Kidney glomerular epithelial cell (primary cell): Measurements from ENCODE around the gene DYNC2H1.
"Not testable (repeated sequence)": the region's sequence is repeated elsewhere in the genome, so short reads cannot be mapped to it uniquely, and the experiment has no call there.

ENCODE experiments used
- DNase-seq: peaks from one replicate; lab custom pipeline; 2025; lab: John Stamatoyannopoulos, UW

DYNC2H1 gene

DNA sequence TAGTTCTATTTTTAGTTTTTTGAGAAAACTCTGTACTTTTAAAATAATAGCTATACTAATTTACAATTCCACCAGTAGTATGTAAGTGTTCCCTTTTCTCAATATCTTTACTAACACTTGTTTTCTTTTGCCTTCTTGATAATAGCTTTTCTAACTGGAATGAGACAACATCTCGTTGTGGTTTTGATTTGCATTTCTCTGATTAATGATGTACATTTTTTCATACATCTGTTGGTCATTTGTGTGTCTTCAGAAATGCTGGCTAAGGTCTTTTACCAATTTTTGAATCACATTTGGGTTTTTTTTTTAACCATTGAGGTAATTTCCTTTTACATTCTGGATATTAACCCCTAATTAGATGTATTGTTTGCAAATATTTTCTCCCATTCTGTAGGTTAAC lies 258.9 kb downstream of the DYNC2H1 start:
- DNase-seq, result no peak

DNA sequence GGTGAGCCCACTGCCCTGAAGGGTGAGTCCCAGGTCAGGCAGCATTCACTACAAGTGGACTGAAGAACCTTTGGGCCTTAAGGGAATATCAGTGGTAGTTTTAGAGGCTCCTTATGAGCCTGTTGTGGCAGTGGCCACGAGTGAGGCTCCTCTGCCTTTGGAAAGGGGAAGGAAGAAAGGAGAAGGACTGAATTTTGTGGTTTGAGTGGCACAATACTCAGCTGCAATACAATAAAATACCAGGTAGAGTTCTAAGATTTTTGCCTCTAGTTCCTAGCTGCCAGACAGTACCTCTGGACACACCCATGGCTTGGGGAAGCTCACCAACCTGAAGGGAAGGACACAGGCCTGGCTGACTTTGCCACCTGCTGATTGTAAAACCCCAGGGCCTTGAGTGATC lies 260.9 kb downstream of the DYNC2H1 start:
- no peak for DNase-seq

DNA sequence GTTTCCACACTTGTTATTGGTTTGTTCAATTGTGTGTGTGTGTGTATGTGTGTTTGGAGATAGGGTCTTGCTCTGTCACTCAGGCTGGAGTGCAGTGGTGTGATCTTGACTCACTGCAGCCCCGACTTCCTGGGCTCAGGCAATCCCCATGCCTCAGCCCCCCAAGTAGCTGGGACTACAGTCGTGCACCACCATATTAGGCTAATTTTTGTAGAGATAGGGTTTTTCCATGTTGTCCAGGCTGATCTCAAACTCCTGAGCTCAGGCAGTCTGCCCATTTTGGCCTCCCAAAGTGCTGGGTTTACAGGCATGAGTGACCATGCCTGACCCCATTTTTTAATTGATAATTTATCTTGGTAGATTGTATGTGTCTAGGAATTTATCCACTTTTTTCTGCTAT lies 263.7 kb downstream of the DYNC2H1 start:
- no peak for DNase-seq

DNA sequence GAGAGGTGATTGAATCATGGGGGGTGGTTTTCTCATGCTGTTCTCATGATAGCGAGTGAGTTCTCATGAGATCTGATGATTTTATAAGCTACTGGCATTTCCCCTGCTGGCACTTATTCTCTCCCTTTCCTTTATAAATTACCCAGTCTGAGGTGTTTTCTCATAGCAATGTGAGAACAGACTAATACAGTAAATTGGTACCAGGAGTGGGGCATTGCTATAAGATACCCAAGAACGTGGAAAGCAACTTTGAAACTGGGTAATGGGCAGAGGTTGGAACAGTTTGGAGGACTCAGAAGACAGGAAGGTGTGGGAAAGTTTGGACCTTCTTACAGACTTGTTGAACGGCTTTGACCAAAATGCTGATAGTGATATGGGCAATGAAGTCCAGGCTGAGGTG lies 265.0 kb downstream of the DYNC2H1 start:
- not testable (repeated sequence) for DNase-seq

DNA sequence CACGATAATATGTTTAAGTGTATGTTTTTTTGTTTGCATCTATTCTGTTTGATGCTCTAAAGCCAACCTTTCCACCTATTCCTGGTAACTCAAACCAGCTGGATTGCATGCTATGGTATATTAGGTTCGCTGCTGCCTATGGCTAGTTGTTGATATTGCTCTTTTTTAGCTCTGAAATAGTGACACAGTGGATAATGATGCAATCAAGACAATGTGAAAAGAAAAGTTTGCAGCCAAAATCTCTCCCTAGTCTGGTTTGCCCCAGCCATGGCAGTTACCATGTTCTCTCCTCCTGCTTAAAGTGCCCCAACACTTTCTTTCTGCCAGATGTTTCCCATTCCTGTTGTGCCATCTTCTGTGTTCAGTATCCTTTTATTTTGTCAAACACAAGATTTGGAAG lies 269.7 kb downstream of the DYNC2H1 start:
- no peak for DNase-seq

DNA sequence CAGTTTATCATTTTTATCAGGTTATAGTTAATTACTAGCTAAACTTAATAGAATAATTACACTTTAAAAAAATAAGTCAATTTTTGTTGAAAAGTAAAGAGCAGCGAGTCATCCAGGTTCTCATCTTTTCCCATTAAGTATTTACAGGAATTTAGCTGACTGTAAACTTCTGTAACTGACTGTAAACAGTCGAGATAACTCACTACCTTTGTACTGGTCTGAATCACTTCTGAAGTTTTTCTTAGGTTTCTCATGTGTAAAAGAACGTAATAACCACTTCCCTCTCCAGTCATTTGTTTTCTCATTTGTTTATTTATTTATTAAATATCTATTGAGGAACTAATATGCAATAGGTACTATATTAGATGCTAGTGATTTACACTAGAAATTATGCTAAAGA lies 270.8 kb downstream of the DYNC2H1 start:
- DNase-seq, result peak; percentile 47

DNA sequence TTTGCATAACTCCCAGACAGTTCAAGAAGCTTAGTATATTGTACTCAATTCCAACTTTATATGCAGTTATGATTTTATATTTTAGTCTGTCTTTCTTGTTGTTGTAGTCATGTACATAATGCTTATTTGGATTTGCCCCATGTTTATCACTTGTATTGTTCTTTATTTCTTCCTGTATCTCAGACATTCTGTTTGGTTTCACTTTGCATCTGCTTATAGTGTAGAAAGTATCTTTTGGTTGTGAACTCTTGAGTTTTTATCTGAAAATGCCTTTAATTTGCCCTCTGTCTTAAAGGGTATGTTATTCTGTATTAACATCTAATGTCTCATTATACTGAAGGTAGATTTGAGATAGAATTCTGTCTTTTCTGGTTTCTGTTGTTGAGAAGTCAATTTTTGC lies 275.4 kb downstream of the DYNC2H1 start:
- DNase-seq, result no peak

DNA sequence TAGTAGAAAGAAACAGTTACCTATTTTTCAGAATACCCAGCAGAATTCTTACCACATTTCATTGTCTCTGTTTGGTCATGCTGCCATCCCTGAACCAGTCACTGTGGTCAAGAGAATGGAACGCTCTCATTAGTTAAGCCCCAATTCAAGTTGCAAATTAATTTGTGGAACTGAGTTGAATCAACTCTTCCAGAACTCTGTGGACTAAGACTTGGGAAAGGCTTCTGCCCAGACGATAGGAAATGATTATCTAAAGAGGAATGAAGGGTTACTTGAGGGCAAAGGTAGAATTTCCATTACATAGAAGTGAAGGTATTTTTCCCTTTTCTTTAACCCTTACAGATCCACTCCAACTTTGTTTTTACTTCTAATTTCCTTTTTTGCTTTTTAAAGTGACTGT lies 286.4 kb downstream of the DYNC2H1 start:
- peak; percentile 89 for DNase-seq

DNA sequence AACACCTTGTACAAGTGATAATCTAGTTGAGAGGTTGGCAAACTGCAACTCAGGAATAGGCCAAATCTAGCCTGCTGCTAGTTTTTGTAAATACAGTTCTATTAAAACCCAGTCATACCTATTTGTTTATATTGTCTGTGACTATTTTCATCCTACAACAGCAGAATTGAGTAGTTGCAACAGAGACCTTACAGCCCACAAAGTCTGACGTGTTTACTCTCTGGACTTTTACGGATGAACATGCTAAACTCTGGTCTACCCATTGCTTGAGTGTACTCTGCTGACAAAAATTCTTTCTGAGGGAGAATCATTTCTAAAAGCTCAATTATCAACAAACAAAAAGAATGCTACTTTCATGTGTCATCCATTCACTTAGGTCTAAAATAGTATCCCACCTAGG lies 287.0 kb downstream of the DYNC2H1 start:
- no peak for DNase-seq

DNA sequence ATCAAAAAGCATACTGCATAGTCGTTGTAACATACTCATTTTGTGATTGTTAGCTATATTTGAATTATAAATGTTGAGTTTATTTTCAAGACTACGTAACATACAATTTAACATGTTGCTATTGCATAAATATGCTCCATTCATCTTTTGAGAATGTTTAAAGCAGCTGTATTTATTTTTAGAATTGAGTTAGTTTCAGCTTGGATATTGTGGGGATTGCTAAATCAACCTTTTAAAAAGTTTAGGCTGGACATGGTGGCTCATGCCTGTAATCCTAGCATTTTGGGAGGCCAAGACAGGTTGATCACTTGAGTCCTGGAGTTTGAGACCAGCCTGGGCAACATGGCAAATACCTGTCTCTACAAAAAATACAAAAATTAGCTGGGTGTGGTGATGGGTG lies 288.1 kb downstream of the DYNC2H1 start:
- no peak for DNase-seq

DNA sequence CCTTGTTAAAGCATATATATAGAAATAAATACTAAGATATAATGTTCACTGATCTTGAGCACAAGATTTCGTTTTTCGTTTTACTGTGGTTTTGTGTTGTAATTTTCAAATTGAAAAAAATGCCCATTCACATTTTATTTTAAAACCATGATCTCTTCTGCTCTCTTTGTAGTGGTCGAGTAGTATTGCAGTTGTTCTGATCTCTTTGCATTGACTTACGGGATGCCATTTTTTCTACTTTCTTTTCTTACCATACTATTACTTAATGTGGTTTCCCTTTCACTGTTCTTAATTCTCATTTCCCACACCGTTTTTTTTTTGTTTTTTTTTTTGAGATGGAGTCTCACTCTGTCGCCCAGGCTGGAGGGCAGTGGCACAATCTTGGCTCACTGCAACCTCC lies 289.6 kb downstream of the DYNC2H1 start:
- no peak for DNase-seq

DNA sequence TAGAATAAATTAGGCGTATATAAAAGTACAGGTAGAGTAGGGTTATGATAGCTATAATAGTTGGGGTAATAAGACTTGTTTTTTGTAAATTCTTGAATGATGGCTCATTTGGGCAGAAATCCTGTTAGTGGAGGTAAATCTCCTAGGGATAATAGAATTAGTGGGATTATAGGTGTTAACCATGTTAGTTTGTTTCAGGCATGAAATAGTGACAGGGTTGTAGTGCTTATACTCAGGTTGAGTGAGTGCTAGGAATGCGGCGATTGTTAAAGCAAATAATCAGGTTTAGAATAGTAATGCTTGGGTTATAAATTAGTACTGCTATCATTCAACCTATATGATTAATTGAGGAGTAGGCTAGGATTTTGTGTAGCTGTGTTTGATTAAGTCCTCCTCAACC lies 297.1 kb downstream of the DYNC2H1 start:
- DNase-seq, result peak; percentile 2

DNA sequence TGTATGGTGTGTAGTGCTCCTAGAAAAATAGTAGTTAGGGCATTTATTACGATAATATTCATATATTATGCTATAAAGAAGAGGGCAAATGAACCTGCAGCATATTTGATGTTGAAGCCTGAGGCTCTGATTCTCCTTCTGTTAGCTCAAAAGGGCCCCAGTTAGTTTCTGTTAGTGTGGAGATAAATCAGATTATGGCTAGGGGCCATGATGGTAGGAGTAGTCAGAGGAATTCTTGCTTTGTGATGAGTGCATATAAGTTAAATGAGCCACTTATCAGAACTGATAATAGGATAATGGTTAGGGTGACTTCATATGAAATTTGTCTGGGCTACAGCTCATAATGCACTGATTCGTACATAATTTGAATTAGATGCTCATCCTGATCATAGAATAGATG lies 298.4 kb downstream of the DYNC2H1 start:
- no peak for DNase-seq

DNA sequence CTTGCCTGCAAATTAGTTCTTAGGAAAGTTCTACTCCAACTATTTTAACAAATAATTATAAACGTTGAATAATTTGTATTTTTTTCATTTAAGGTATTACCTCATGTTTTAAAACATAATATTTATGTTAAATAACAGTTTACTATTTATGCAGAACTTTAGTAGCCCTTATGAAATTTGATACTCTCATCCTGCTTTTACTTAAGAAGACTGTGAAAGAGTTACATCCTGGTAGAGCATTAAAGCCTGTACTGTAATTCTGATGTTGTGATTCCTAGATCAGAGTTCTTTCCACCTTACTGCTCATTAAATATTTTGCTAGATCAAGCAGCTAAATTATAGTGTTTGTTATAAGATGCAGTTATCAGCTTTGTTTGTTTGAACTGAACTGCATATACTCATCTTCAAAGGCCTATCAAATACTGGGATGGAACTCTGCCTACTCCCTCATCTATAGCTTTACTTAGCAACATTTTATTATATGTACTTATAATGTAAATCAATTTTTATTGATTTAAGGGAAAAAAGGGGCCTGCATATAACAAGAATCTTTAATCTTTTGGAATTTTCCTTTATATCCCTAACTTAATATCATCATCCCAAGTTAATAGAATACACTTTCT lies 304.2 kb downstream of the DYNC2H1 start:
- DNase-seq, result no peak

DNA sequence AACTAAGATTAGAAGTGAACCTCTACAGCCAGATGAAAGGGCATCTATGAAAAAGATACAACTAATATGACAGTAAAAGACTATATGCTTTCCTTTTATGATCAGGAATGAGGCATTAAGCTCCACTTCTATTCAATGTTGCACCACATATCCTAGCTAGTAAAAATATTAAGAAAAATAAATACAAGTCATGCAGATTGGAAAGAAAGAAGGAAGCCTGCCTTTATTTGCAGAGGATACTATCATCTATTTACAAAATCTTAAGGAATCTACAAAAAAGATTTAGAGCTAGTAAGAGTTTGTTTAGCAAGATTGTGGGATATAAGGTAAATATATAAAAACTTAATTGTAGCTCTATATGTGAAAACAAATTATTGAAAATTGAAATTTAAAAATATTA lies 308.8 kb downstream of the DYNC2H1 start:
- no peak for DNase-seq

DNA sequence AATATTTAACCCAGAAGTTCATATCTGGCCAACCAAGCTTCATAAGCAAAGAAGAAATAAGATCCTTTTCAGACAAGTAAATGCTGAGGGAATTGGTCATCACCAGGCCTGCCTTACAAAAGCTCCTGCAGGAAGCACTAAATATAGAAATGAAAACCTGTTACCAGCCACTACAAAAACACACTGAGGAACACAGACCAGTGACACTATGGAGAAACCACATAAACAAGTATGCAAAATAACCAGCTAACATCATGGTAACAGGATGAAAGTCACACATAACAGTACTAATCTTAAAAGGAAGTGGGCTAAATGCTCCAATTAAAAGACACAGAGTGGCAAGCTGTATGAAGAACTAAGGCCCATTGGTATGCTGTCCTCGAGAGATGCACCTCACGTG lies 311.4 kb downstream of the DYNC2H1 start:
- no peak for DNase-seq

DNA sequence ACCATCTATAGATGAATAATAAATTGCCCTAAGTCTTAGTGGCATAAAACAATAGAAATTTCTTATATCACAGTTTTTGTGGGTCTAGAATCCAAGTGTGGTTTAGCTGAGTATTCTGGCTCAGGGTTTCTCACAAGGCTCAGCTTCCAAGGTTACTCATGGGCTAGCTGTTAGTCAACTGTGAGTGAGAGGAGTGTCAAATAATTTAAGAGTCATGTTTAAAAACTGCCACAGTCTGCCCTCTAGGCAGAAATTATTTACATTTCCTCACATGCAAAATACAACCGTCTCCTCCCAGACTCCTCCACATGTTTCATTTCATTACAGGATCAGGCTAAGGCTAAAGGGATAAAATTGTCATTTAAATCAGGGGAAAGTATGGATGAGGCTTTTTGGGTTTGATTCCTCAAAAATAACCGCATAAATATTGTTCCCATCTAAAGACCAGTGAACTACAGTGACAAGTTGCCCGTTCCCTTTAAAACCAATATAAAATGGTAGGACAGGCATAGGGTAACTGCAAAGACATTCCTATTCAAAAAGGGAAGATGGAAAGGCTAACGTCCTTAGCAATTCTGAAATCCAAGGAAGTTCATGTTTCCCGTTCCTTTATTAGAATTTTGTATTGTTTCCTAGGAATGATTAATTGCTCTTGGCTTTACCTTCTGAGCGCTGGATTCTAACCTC lies 324.3 kb downstream of the DYNC2H1 start:
- DNase-seq, result peak; percentile 68

DNA sequence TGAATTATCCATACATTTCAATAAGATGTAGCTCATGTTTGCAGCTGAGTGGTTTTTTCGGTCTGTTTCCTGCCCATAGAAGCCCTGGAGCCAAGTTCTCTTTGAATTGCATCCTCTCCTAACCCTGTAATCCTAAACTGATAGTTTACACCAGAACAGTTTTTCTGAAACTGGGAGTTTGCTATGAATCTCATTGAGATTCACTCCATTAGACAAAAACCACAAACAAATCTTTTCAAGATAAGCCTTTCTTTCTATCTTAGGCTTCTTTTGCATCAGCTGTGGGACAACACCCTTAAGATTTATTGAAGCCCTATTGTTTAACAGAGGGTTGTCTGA lies 324.8 kb downstream of the DYNC2H1 start:
- DNase-seq, result no peak

DNA sequence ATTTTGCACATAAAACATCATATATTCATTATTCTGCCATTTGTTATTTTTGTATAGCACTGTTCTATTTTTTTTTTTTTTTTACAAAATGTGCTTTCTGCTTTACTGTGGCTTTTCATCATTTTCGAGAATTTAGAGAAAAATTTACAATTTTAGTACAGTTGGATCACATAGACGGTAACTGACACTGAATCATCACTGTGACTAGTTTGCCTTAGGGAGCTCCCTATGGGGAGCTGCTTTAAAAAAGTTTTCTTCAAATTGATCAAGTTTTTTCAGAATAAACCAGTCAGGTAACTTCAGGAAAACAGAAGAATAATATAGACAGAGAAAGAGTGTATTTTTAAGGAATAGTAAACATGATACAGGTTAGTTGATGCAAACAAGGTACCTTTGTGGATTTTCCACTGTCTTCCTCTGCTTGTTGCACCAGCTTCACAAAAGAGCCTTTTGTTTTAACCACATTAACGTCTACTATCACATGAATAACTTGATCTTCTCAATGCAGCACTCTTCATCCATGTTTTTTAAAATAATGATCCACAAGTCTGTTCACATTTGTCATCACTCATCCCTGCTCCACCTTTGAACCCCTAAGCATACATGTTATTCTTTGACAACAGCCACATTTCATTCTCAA lies 327.0 kb downstream of the DYNC2H1 start:
- no peak for DNase-seq

DNA sequence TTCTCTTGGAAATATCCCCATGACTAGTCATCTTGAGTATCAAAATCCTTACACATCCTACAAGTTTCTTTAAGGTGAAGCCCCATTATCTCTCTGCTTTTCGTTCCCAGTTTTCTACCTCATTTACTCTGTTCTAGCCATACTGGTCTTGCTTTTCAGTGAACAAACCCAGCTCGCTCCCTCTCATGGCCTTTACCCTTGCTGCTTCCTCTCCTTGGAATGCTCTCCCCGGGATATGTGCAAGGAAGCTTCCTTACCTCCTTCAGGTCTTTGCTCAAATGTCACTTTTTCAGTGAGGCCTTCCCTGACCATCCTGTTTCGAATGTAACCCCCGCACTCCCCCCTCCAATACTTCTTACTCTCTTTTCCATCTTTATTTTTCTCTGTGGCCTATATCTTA lies 331.8 kb downstream of the DYNC2H1 start:
- DNase-seq, result no peak

DNA sequence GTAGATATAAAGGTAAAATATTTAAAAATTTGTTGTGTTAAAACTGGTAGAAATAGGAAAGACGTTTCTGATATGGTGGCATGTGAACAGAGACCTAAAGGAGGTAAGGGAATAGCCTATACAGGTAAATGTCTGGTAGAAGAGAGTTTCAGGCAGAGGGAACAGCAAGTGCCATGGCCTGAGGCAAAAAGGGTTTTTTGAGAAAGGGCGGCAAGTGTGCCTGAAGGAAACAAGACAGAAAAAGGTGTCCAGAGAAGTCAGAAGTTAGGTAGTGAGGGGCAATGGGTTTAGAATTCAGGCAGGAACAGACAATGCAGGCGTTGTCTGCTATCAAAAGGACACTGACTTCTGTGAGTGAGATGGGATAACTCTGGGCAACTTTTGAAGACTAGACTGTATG lies 339.7 kb downstream of the DYNC2H1 start:
- DNase-seq, result no peak

DNA sequence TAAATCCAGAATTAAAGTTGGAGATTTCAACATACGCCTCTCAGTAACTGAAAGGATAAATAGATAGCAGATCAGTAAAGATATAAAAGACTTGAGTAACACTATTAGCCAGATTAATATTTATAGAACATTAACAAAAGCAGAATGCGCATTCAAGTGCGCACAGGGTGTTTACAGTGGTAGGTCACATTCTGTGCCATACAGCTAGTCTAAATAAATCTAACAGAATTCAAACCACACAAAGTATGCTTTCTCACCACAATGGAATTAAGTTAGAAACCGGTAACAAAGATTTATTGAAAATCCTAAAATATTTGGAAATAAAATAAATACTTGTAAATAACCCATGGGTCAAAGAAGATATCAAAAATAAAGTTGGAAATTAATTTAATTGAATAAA lies 341.0 kb downstream of the DYNC2H1 start:
- DNase-seq, result no peak

DNA sequence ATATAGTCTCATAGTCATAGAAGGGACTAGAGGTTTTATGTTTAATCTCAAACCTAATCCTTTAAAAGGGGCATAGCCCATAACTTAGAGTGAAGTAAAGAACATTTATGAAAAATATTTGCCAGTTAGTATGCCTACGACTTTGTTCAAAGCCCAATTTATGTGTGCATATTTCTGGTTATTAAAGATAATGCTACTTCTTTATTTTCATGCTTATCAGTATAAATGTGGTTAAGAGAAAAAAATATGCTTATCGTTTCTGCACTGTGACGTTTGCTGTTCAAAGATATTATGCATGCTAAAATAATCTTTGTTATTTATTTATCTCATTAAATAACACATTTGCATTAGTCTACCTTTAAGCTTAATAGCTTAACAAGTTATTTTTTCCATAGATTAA lies 343.9 kb downstream of the DYNC2H1 start:
- DNase-seq, result no peak
